Gastroesophageal sphincter (tissue), 4 donors: ENCODE measurements around the gene MAP4K1. TPM values are rescaled to one million over a fixed set of nuclear protein-coding genes. Genes with fewer than 3 reads are reported as not detected.
"Not testable (repeated sequence)": the region's sequence is repeated elsewhere in the genome, so short reads cannot be mapped to it uniquely, and the experiment has no call there.

Source experiments
- ATAC-seq: fragments of 150-250 bp; one replicate; pipeline ENCODE4 v1.9.1; 2016; ENCODE audit warnings: mild to moderate bottlenecking, moderate library complexity
- H3K27ac ChIP-seq, 4 donors: fragments of 200-600 bp; sonication (generic) in 3 of 4; 1 replicate in 3 of 4; 2 replicates in 1 of 4; pipeline ENCODE4 v1.5.1; 2016 to 2019
- H3K27me3 ChIP-seq: fragments of 200-600 bp; sonication (generic); one replicate; pipeline ENCODE4 v1.5.1; 2019
- H3K36me3 ChIP-seq, 2 donors: fragments of 200-600 bp; sonication (generic); one replicate each; pipeline ENCODE4 v1.5.1; 2019; ENCODE audit warnings: control low read depth in 1 of 2
- H3K4me1 ChIP-seq, 3 donors: fragments of 200-600 bp; sonication (generic); 1 replicate in 2 of 3; 2 replicates in 1 of 3; pipeline ENCODE4 v1.5.1; 2016 to 2019; ENCODE audit warnings: control low read depth in 2 of 3
- H3K4me3 ChIP-seq, 2 donors: fragments of 200-600 bp; sonication (generic); one replicate each; pipeline ENCODE4 v1.5.1; 2019; ENCODE audit warnings: mild to moderate bottlenecking in 1 of 2, moderate library complexity in 1 of 2
- H3K9me3 ChIP-seq, 3 donors: fragments of 200-600 bp; sonication (generic); one replicate each; pipeline ENCODE4 v1.5.1; 2017 to 2019; ENCODE audit warnings: control low read depth in 2 of 3
- EP300 ChIP-seq: sonication (generic); formaldehyde crosslinking; IDR thresholded peaks from one replicate; pipeline ENCODE4 v1.6.1; 2017; ENCODE audit warnings: antibody characterized with exemption, mild to moderate bottlenecking
- POLR2A ChIP-seq, 2 donors: fragments of 450-650 bp; IDR thresholded peaks; one replicate each; pipeline ENCODE4 v1.6.1; 2017; ENCODE audit warnings: antibody characterized with exemption in 2 of 2, mild to moderate bottlenecking in 2 of 2, moderate library complexity in 1 of 2
- POLR2AphosphoS5 ChIP-seq: sonication (generic); formaldehyde crosslinking; IDR thresholded peaks from one replicate; pipeline ENCODE4 v1.6.1; 2017; ENCODE audit warnings: antibody characterized with exemption
- WGBS, 2 donors: methylation state at CpG; one replicate each; pipeline ENCODE4 v1.1.5; 2018; ENCODE audit warnings: low coverage in 1 of 2; 5-methylcytosine and 5-hydroxymethylcytosine counted together
- total RNA-seq, 4 donors: library from RNA; depleted of rRNA; stranded (reverse); fragments of >200 nt; gene quantifications; one replicate each; pipeline ENCODE4 v1.1.0, GENCODE V29; 2016
- TF ChIP-seq, protein P1 (sequence below), 4 experiments: fragments of 200-600 bp in 2 of 4; fragments of 450-650 bp in 2 of 4; sonication (generic) in 1 of 4; IDR thresholded peaks; one replicate each; pipeline ENCODE4 v1.5.1; 2017 to 2019; ENCODE audit warnings: antibody characterized with exemption in 4 of 4, mild to moderate bottlenecking in 2 of 4, moderate library complexity in 2 of 4

Gene MAP4K1
- total RNA-seq, 4 donors from 2014 or later = 0.62 to 16.1 (median 3.1) TPM

DNA sequence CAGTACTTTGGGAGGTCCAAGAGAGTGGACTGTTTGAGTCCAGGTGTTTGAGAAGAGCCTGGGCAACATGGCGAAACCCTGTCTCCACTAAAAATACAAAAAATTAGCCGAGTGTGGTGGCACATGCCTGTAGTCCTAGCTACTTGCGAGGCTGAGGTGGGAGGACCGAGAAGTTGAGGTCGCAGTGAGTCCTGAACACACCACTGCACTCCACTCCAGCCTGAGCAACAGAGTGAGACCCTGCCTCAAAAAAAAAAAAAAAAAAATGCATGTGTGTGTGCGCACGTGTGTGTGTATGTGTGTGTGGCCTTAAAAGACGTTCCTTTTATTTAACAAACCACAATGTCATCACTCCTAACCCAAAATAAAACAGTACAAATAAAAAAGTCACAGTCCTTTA is 62.6 kb downstream of the MAP4K1 start:
- 67 to 74% methylated on average over 3 to 8 of the region's 8 CpGs for WGBS, 2 donors
- H3K4me1 ChIP-seq = no peaks in the 10 kb centered on the region
- H3K27ac ChIP-seq = no peak overlapping the region
- peaks cover 0 to 9% (median 0%) of the 10 kb centered on the region in 3 donors for H3K9me3 ChIP-seq
- peaks cover 44% of the 10 kb centered on the region for H3K27me3 ChIP-seq
- no peak for TF ChIP-seq EP300
- no peak for TF ChIP-seq POLR2AphosphoS5
- TF ChIP-seq, protein P1, sequence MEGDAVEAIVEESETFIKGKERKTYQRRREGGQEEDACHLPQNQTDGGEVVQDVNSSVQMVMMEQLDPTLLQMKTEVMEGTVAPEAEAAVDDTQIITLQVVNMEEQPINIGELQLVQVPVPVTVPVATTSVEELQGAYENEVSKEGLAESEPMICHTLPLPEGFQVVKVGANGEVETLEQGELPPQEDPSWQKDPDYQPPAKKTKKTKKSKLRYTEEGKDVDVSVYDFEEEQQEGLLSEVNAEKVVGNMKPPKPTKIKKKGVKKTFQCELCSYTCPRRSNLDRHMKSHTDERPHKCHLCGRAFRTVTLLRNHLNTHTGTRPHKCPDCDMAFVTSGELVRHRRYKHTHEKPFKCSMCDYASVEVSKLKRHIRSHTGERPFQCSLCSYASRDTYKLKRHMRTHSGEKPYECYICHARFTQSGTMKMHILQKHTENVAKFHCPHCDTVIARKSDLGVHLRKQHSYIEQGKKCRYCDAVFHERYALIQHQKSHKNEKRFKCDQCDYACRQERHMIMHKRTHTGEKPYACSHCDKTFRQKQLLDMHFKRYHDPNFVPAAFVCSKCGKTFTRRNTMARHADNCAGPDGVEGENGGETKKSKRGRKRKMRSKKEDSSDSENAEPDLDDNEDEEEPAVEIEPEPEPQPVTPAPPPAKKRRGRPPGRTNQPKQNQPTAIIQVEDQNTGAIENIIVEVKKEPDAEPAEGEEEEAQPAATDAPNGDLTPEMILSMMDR (IDR thresholded peaks at IDR 0.05) = no peak
- no peak for TF ChIP-seq POLR2A (IDR thresholded peaks at IDR 0.05)
- no peak overlapping the region for H3K4me3 ChIP-seq
- ATAC-seq = no peak
- H3K36me3 ChIP-seq = no peaks in the 10 kb centered on the region

DNA sequence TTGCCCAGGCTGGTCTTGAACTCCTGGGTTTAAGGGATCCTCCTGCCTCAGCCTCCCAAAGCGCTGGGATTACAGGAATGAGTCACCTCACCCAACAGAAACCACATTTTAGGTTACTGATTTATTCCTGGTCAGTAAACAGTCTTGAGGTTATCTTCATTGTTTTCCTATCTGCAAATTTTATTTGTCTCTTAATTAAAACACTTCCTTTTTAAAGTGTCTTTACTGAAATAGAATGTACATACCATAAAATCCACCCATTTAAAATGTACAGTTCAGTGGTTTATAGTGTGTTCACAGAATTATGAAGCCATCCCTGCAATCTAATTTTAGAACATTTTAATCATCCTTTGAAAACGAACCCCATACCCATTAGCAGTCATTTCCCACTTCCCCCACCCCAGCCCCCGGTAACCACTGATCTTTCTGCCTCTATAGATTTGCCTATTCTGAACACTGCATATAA is 63.0 kb downstream of the MAP4K1 start:
- no peak for ATAC-seq
- Histone ChIP-seq H3K4me3 (no peak overlapping the region), H3K36me3 (no peaks in the 10 kb centered on the region), H3K27ac (no peak overlapping the region), H3K9me3 (peaks cover 0 to 9% (median 0%) of the 10 kb centered on the region in 3 donors), H3K27me3 (peaks cover 44% of the 10 kb centered on the region), H3K4me1 (no peaks in the 10 kb centered on the region)
- WGBS, 2 donors = 56 to 73% methylated on average over 3 of the region's 3 CpGs
- no peak for TF ChIP-seq POLR2AphosphoS5
- no peak for TF ChIP-seq POLR2A (IDR thresholded peaks at IDR 0.05)
- TF ChIP-seq, protein P1 (IDR thresholded peaks at IDR 0.05) = no peak
- TF ChIP-seq EP300 = no peak

DNA sequence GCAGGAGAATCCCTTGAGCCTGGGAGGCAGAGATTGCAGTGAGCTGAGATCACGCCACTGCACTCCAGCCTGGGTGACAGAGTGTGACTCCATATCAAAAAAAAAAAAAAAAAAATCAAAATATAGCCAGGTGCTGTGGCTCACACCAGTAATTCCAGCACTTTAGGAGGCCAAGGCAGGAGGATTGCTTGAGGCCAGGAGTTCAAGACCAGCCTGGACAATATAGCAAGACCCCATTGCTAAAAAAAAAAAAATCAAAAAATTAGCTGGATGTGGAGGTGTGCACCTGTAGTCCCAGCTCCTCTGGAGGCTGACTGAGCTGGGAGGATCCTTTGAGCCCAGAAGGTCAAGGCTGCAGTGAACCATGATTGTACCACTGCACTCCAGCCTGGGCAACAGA is 64.5 kb downstream of the MAP4K1 start:
- not testable (repeated sequence) for ATAC-seq, H3K4me1 ChIP-seq, H3K27ac ChIP-seq, H3K36me3 ChIP-seq, H3K9me3 ChIP-seq, H3K4me3 ChIP-seq
- 88% methylated on average over 1 of the region's 1 CpG; no CpG with 5 or more reads in 1 of the 2 donors for WGBS, 2 donors
- peaks cover 44% of the 10 kb centered on the region for H3K27me3 ChIP-seq

DNA sequence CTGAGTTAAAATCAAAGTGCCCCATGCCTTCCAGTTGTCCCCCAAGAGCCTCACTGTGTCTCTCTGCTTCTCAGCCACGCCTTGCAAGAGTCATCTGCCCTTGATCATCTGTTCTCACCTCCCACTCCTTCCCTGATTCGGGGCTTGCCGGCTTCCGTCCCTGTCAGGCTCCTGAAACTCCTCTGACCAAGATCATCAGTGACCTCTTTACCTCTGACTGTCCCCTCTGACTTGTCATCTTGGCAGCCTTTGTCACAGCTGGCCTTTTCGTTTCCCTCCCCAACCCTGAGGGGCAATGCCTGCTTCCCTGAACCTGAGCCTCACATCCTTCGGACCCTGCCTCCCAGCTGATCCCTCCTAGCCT is 66.3 kb downstream of the MAP4K1 start:
- WGBS, 2 donors = 50 to 57% methylated on average over 2 to 6 of the region's 6 CpGs
- Histone ChIP-seq H3K4me3 (no peak overlapping the region), H3K27me3 (peaks cover 31% of the 10 kb centered on the region), H3K27ac (no peak overlapping the region), H3K9me3 (no peaks in the 10 kb centered on the region), H3K4me1 (no peaks in the 10 kb centered on the region), H3K36me3 (no peaks in the 10 kb centered on the region)
- no peak for ATAC-seq
- TF ChIP-seq POLR2AphosphoS5 = no peak
- TF ChIP-seq POLR2A (IDR thresholded peaks at IDR 0.05) = no peak

DNA sequence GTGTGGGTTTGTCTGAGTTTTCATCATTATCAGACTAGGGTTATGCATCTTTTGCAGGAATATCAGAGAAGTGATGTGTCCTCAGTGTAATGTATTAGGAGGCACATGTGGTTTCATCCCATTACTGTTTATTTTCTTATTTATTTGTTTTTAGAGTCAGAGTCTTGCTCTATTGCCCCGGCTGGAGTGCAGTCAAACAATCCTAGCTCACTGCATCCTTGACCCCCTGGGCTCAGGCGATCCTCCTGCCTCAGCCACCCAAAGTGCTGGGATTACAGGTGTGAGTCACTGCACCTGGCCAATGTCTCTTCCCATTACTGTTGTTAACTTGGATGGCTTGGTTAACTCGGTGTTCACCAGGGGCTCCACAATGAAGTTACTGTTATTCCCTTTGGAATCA is 67.4 kb downstream of the MAP4K1 start:
- H3K27ac ChIP-seq = no peak overlapping the region
- WGBS, 2 donors = no CpG with 5 or more reads among the region's 3 CpGs
- peaks cover 31% of the 10 kb centered on the region for H3K27me3 ChIP-seq
- H3K36me3 ChIP-seq = no peaks in the 10 kb centered on the region
- H3K4me3 ChIP-seq = no peak overlapping the region
- no peak for ATAC-seq
- TF ChIP-seq POLR2A (IDR thresholded peaks at IDR 0.05) (no peak), POLR2AphosphoS5 (no peak), EP300 (no peak)
- TF ChIP-seq, protein P1 (IDR thresholded peaks at IDR 0.05) = no peak
- H3K9me3 ChIP-seq = no peaks in the 10 kb centered on the region
- no peaks in the 10 kb centered on the region for H3K4me1 ChIP-seq

DNA sequence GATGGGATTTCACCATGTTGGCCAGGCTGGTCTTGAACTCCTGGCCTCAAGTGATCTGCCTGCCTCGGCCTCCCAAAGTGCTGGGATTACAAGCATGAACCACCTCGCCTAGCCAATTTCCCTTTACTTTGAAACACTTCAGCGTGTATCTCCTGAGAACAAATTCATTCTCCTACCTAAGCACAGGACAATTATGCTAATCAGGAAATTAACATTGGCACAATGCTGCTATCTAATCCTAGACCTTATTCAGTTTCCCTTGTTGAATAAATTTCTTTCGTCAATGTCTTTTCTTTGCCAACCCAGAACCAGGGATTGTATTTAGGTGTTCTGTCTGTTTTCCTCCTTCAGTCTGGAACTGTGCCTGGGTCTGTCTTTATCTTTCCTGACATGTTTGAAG is 67.8 kb downstream of the MAP4K1 start:
- TF ChIP-seq EP300 = no peak
- TF ChIP-seq POLR2A (IDR thresholded peaks at IDR 0.05) = no peak
- TF ChIP-seq, protein P1 (IDR thresholded peaks at IDR 0.05) = no peak
- TF ChIP-seq POLR2AphosphoS5 = no peak
- no peak for ATAC-seq
- Histone ChIP-seq H3K9me3 (no peaks in the 10 kb centered on the region), H3K27ac (no peak overlapping the region), H3K4me1 (peaks cover 0 to 2% (median 0%) of the 10 kb centered on the region in 3 donors), H3K27me3 (peaks cover 31% of the 10 kb centered on the region), H3K36me3 (no peaks in the 10 kb centered on the region), H3K4me3 (no peak overlapping the region)
- WGBS, 2 donors = 77 to 79% methylated on average over 4 of the region's 4 CpGs
